Erythroblast (primary cell): Measurements from ENCODE around the gene TFRC.
"Not testable (repeated sequence)": the region's sequence is repeated elsewhere in the genome, so short reads cannot be mapped to it uniquely, and the experiment has no call there.

Source experiments
- GATA1 ChIP-seq: IDR thresholded peaks from 2 replicates; pipeline ENCODE4 v1.6.1; 2011; ENCODE audit warnings: low read depth, mild to moderate bottlenecking, control low read depth, low read length, moderate library complexity
- POLR2A ChIP-seq: IDR thresholded peaks from 2 replicates; pipeline ENCODE4 v1.6.1; 2011; ENCODE audit warnings: mild to moderate bottlenecking, low read length

DNA sequence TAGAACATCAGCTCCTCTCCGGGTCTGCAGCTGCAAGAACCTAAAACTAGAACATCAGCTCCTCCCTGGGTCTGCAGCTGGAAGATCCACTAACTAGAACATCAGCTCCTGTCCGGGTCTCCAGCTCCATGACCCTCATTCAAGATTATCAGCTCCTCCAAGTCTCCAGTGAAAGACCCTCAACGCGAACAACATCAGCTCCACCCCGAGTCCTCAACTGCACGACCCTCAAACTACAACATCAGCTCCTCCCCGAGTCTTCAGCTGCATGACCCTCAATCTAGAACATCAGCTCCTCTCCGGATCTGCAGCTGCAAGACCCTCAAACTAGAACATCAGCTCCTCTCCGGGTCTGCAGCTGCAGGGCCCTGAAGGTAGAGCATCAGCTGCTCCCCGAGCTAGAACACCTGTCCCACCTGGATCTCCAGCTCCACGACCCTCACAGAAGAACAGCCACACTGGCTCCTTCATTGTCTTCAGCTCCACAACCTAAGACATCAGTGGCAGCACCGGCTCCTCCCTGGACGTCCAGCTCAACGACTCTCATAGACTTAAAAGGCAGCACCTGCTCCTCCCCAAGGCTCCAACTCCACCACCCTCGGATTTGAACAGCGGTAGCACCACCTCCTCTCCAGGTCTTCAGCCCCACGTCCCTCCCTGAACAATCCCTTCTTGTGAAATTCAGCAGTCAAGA, 77.4 kb downstream of the TFRC start:
- not testable (repeated sequence) for TF ChIP-seq POLR2A, GATA1
